ENCODE measurements around the gene ARPIN. TPM values are rescaled to one million over a fixed set of nuclear protein-coding genes. Genes with fewer than 3 reads are reported as not detected.

The ARPIN gene
- total and polyA plus RNA-seq, 9 of the 15 experiments (the other 6 are each of a cell fraction or from before 2014, with no cell fraction given), result not detected

GRCh38 chr15:89912145-89912673 lies 543 bp downstream of the ARPIN start:
- no peaks in the 10 kb centered on the region for H3K9me3 ChIP-seq (replicated peaks; ENCODE audit: control insufficient read depth, insufficient read depth, low read depth, low read length)
- BruUV-seq (replicated peaks), result no TSS peak
- no peak overlapping the region for H3K27ac ChIP-seq (ENCODE audit: extremely low read depth, low read depth, low read length)
- POLR2A ChIA-PET, result no interaction called here
- H3K4me3 ChIP-seq, result no peak overlapping the region
- H4K20me1 ChIP-seq (replicated peaks; ENCODE audit: control insufficient read depth, insufficient read depth, low read length), result no peaks in the 10 kb centered on the region
- H3K9me1 ChIP-seq (ENCODE audit: control insufficient read depth, insufficient read depth, low read length), result no peaks in the 10 kb centered on the region
- no peak for FAIRE-seq
- intact Hi-C loops (cut with micrococcal nuclease) (no loop called here), in situ Hi-C loops (cut with MboI) (no loop called here)
- no peak overlapping the region for H2AFZ ChIP-seq (ENCODE audit: low read depth, low read length)
- peaks cover 9 to 11% of the 10 kb centered on the region in 2 experiments; a peak in 3 of 5 replicates for H3K4me1 ChIP-seq (replicated peaks in 1 of 2; ENCODE audit: control insufficient read depth in 2 of 2, insufficient read depth in 2 of 2, low read length in 2 of 2)
- H3K9ac ChIP-seq (ENCODE audit: insufficient read depth in 1 of 2, low read depth in 2 of 2, low read length in 2 of 2), result no peak overlapping the region
- no peak for DNase-seq (ENCODE audit: extremely low read depth in 1 of 4, low spot score in 3 of 4)
- H3K4me2 ChIP-seq (ENCODE audit: insufficient read depth, low read length), result no peak overlapping the region
- TF ChIP-seq PHF20 (IDR thresholded peaks at IDR 0.05; ENCODE audit: partially characterized antibody), result no peak
- TF ChIP-seq MAX (CRISPR knock-in tag; IDR thresholded peaks at IDR 0.05), result no peak
- no peak for TF ChIP-seq CC2D1A (IDR thresholded peaks at IDR 0.05)
- no peak for TF ChIP-seq FOXJ2 (tag; IDR thresholded peaks at IDR 0.05)
- peak; percentile 29; the same call in 1 of the 2 replicates for TF ChIP-seq ZBTB33 (CRISPR knock-in tag; IDR thresholded peaks at IDR 0.05)
- 73% methylated on average over 14 of the region's 36 CpGs for WGBS (ENCODE audit: insufficient coverage, low coverage, missing lambda C conversion rate)
- peaks cover 2 to 26% of the 10 kb centered on the region in 2 experiments; a peak in 3 of 5 replicates for H3K27me3 ChIP-seq (ENCODE audit: control insufficient read depth in 2 of 2, insufficient read depth in 2 of 2, low read length in 2 of 2)
- ATAC-seq, result no peak
- no peaks in the 10 kb centered on the region for H3K36me3 ChIP-seq (ENCODE audit: control insufficient read depth, insufficient read depth, low read length)
- H3K79me2 ChIP-seq (ENCODE audit: control insufficient read depth, insufficient read depth, low read length), result no peaks in the 10 kb centered on the region
- CTCF ChIA-PET (ENCODE audit: low intra/inter-chr PET ratio), result no interaction called here
